GM12865 (cell line): ENCODE data around the gene PINK1.

Experiments used
- DNase-seq: peaks from one replicate; pipeline ENCODE4 v3.0.0; 2010; ENCODE audit warnings: low read depth
- H3K4me3 ChIP-seq: 2 replicates; pipeline ENCODE4 v1.5.1; 2011; ENCODE audit warnings: mild to moderate bottlenecking, low read depth, low read length, control low read depth
- TF ChIP-seq, protein P1 (sequence below): IDR thresholded peaks from 2 replicates; pipeline ENCODE4 v1.5.1; 2011; ENCODE audit warnings: low read length, control low read depth, low read depth, inconsistent platforms; ENCODE audit not compliant: insufficient read depth; ENCODE audit errors: missing control alignments

Gene PINK1

DNA sequence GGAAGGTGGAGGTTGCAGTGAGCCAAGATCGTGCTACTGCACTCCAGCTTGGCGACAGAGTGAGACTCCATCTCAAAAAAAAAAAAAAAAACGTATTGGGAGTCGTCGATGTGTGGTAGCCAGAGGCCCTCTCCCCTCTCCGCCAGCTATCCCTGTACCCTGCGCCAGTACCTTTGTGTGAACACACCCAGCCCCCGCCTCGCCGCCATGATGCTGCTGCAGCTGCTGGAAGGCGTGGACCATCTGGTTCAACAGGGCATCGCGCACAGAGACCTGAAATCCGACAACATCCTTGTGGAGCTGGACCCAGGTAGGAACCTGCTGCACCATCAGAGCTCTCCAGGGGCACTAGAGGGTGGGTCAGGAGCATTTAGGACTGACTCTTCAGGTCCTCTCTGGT is 12.2 kb downstream of the PINK1 start:
- no peak overlapping the region for H3K4me3 ChIP-seq
- TF ChIP-seq, protein P1, sequence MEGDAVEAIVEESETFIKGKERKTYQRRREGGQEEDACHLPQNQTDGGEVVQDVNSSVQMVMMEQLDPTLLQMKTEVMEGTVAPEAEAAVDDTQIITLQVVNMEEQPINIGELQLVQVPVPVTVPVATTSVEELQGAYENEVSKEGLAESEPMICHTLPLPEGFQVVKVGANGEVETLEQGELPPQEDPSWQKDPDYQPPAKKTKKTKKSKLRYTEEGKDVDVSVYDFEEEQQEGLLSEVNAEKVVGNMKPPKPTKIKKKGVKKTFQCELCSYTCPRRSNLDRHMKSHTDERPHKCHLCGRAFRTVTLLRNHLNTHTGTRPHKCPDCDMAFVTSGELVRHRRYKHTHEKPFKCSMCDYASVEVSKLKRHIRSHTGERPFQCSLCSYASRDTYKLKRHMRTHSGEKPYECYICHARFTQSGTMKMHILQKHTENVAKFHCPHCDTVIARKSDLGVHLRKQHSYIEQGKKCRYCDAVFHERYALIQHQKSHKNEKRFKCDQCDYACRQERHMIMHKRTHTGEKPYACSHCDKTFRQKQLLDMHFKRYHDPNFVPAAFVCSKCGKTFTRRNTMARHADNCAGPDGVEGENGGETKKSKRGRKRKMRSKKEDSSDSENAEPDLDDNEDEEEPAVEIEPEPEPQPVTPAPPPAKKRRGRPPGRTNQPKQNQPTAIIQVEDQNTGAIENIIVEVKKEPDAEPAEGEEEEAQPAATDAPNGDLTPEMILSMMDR: no peak
- no peak for DNase-seq

DNA sequence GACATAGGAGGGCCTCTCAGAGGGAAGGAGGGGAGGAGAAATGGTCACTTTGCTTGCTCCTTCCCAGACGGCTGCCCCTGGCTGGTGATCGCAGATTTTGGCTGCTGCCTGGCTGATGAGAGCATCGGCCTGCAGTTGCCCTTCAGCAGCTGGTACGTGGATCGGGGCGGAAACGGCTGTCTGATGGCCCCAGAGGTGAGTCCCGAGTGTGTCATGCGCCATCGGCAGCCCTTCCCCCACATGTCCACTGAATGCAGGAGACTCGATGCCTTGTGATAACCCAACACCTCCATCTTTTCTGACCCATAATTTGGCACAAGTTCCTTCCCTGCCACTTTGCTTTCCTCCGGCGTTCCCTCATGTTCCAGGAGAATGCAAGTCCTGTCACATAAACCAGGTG is 15.2 kb downstream of the PINK1 start:
- no peak overlapping the region for H3K4me3 ChIP-seq
- DNase-seq: no peak
- TF ChIP-seq, protein P1: no peak

DNA sequence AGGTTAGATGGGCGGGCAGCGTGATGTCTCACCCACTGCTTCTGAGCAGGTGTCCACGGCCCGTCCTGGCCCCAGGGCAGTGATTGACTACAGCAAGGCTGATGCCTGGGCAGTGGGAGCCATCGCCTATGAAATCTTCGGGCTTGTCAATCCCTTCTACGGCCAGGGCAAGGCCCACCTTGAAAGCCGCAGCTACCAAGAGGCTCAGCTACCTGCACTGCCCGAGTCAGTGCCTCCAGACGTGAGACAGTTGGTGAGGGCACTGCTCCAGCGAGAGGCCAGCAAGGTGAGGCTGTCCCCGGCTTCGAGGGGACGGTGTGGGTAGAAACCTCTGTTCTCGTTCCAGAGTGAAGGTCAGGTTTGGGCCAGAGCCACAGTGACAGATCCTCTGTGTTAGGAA is 15.7 kb downstream of the PINK1 start:
- no peak for DNase-seq
- TF ChIP-seq, protein P1: no peak
- no peak overlapping the region for H3K4me3 ChIP-seq

DNA sequence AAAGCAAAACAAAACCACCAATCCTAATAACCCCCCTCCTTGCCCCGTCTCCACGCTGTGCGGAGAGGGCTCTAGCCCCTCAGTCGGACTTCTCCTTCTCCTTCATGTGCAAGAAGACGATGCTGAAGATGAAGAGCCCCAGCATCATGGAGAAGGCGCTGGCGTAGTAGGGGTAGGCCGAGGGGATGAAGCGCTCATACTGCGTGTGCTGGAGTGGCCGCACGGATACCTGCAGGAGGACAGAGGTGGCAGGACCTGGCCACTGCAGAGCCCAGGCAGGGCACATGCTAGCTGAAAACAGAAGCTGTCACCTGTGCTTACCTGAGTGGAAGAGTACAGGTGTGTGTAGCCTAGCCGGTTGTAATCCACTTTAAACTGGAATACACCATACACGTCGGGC is 19.0 kb downstream of the PINK1 start:
- TF ChIP-seq, protein P1: no peak
- no peak for DNase-seq
- H3K4me3 ChIP-seq: no peak overlapping the region

DNA sequence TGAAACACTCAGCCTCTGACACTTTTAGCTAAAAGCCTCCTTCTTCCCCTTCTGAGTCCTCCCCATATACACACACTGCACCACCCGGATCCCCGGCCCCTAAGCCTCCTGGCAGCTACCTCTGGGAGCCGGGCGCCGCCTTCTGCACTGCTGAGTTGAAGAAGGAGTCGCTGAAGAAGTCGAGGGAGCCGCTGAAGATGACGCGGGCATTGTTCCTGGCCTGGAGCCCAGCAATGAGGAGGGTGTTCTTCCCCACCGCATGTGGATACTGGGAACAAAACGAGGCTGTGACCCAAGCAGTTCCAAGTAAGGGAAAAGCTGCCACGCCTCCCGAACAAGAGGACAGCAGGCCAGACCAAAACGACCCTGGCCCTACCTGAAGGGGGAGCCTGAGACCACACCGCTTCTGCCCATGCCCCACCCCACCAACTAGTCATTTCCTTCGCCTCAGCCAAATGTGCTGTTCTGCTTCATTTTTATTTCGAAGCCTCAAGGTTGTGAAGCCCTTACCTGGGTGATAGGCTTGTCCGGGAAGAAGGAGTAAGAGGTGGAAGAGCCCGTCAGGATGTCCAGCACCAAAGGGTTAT is 20.9 kb downstream of the PINK1 start:
- no peak overlapping the region for H3K4me3 ChIP-seq
- TF ChIP-seq, protein P1: no peak
- no peak for DNase-seq

DNA sequence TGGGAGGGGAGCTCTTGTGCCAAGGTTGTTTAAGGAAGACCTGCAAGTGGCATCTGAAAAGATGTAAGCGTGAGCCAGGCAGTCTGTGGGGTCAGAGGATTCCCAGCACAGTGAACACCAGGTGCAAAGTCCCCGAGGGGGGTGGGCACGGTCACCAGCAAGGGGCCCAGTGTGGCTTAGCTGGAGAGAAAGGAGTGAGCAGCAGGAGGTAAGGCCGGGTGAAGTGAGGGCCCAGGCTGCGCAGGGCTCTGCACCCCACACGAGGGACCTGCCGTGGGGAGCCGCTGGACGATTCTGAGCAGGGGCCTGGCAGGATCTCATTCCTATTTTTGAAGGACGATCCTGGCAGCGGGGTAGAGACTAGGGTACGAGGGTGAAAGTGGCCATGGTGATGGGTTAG is 23.8 kb downstream of the PINK1 start:
- TF ChIP-seq, protein P1: no peak
- DNase-seq: no peak
- no peak overlapping the region for H3K4me3 ChIP-seq
